ENCODE data around the gene OR52M1.

GRCh38 chr11:4578624-4579023 lies 33.6 kb downstream of the OR52M1 start:
- TF ChIP-seq CTCF (IDR thresholded peaks at IDR 0.05), result no peak
- TF ChIP-seq POLR2A (IDR thresholded peaks at IDR 0.05), result no peak

Measured in adrenal gland (tissue), 5 donors.